HUES6 (cell line): ENCODE measurements around the gene ITGA2B.
A peak's percentile ranks its signal among the peaks of the same experiment; 100 is the strongest.
"Not testable (repeated sequence)": the region's sequence is repeated elsewhere in the genome, so short reads cannot be mapped to it uniquely, and the experiment has no call there.

Experiments
- H3K27ac ChIP-seq: 2 replicates; pipeline ENCODE4 v1.7.0; 2013; ENCODE audit warnings: low read depth, mild to moderate bottlenecking, low read length, inconsistent platforms
- H3K27me3 ChIP-seq: 2 replicates; pipeline ENCODE4 v1.6.1; 2013; ENCODE audit warnings: low read length; ENCODE audit not compliant: control insufficient read depth, insufficient read depth
- H3K36me3 ChIP-seq: 2 replicates; pipeline ENCODE4 v1.6.1; 2013; ENCODE audit warnings: low read length; ENCODE audit not compliant: control insufficient read depth, insufficient read depth
- H3K4me1 ChIP-seq: 2 replicates; pipeline ENCODE4 v1.6.1; 2013; ENCODE audit warnings: low read length; ENCODE audit not compliant: control insufficient read depth, insufficient read depth
- H3K4me3 ChIP-seq: 2 replicates; pipeline ENCODE4 v1.5.1; 2013; ENCODE audit warnings: low read depth, low read length
- H3K9ac ChIP-seq: one replicate; pipeline ENCODE4 v1.6.1; 2013; ENCODE audit warnings: mild to moderate bottlenecking, low read length
- H3K9me3 ChIP-seq: 2 replicates; pipeline ENCODE4 v1.6.1; 2013; ENCODE audit warnings: low read depth, low read length; ENCODE audit not compliant: control insufficient read depth, insufficient read depth

The ITGA2B gene

DNA sequence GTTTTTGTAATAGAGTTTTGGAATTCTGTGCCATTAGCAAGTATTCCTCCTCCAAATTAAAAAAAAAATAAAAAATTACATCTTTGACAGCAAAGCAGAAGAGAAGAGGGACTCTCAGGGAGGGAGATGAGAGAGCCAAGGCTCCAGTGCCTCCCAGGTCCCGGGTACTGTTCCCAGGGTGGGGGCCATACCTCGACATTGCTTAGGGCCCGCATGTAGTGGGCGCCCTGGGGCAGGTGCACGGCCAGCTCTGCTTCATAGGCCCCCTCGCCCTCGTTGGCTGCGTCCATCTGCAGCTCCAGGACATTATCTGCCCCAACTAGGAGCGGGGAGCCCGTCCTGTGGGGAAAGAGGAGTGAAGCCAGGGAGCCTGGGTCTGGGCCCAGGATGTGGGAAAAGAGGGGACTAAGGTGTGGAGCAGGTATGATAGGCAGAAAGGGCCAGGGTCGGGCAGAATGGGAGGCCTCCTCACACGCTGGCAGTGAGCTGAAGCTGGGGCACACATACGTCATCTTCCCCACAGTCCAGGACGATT is 11.2 kb downstream of the ITGA2B start:
- Histone ChIP-seq H3K27me3 (peaks cover 6% of the 10 kb centered on the region), H3K36me3 (no peaks in the 10 kb centered on the region), H3K27ac (no peak overlapping the region), H3K9me3 (no peaks in the 10 kb centered on the region), H3K4me3 (no peak overlapping the region), H3K9ac (no peak overlapping the region), H3K4me1 (peaks cover 17% of the 10 kb centered on the region)

DNA sequence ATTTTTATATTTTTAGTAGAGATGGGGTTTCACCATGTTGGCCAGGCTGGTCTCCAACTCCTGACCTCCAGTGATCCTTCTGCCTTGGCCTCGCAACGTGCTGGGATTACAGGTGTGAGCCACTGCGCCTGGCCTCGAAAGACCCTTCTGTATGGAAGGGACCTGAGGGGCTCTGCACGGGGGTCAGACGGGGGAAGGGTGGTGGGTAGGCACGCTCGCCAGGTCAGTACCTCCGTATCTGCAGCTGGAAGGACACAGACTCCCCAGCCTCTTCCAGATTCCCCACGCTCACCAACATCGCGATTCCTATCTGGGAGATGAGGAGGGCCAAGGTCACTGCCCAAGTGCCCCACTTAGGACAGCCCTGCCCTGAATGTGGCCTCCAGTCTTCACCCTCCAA is 12.7 kb downstream of the ITGA2B start:
- H3K27ac ChIP-seq = no peak overlapping the region
- no peaks in the 10 kb centered on the region for H3K27me3 ChIP-seq

DNA sequence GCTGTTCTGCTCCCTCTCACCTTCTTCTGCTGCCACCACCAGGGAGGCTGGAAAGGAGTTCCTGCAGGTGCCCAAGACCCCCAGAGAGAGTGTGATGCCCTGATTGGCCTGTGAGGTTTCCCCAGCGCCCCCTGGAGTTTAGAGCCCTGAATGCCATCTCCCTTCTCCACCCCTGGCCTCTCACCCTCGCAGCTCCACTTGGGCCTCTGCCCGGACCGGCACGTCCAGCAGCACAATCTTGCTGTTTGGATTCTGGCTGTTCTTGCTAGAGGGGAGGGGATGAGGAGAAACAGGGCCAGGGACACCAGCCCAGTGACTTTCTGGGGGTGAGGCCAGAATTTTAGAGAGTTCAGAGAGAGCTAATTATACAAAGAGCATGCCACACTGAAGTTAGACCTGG is 13.3 kb downstream of the ITGA2B start:
- H3K4me3 ChIP-seq = no peak overlapping the region
- H3K4me1 ChIP-seq = peaks cover 17% of the 10 kb centered on the region
- no peaks in the 10 kb centered on the region for H3K36me3 ChIP-seq
- no peak overlapping the region for H3K27ac ChIP-seq
- H3K9ac ChIP-seq = no peak overlapping the region
- H3K27me3 ChIP-seq = no peaks in the 10 kb centered on the region
- H3K9me3 ChIP-seq = no peaks in the 10 kb centered on the region

More for the DNA sequence above, 12.7 kb downstream of the ITGA2B start:
- no peak overlapping the region for H3K9ac ChIP-seq
- no peaks in the 10 kb centered on the region for H3K36me3 ChIP-seq
- no peaks in the 10 kb centered on the region for H3K9me3 ChIP-seq
- H3K4me1 ChIP-seq = peaks cover 17% of the 10 kb centered on the region
- no peak overlapping the region for H3K4me3 ChIP-seq

- no peak overlapping the region for H3K27ac ChIP-seq
- H3K36me3 ChIP-seq = no peaks in the 10 kb centered on the region
- H3K4me3 ChIP-seq = 0 out of 2 replicates have a peak overlapping the region, but pooled peaks have one; percentile 4
- H3K4me1 ChIP-seq = peaks cover 17% of the 10 kb centered on the region
- H3K9ac ChIP-seq = no peak overlapping the region
- no peaks in the 10 kb centered on the region for H3K27me3 ChIP-seq
- no peaks in the 10 kb centered on the region for H3K9me3 ChIP-seq
Observed at GRCh38 chr17:44375196-44376017, 14.0 kb downstream of the ITGA2B start.

GRCh38 chr17:44374306-44375195 is 14.9 kb downstream of the ITGA2B start:
- Histone ChIP-seq H3K27ac (no peak overlapping the region), H3K27me3 (no peaks in the 10 kb centered on the region), H3K4me1 (peaks cover 17% of the 10 kb centered on the region), H3K4me3 (peak overlapping the region; percentile 35), H3K9me3 (no peaks in the 10 kb centered on the region), H3K9ac (no peak overlapping the region), H3K36me3 (no peaks in the 10 kb centered on the region)

- no peaks in the 10 kb centered on the region for H3K9me3 ChIP-seq
- H3K9ac ChIP-seq = no peak overlapping the region
- no peak overlapping the region for H3K27ac ChIP-seq
- H3K4me3 ChIP-seq = no peak overlapping the region
- no peaks in the 10 kb centered on the region for H3K36me3 ChIP-seq
- H3K27me3 ChIP-seq = no peaks in the 10 kb centered on the region
- peaks cover 17% of the 10 kb centered on the region for H3K4me1 ChIP-seq
Observed at GRCh38 chr17:44372036-44372435, 17.4 kb downstream of the ITGA2B start.

GRCh38 chr17:44369414-44370023 is 19.9 kb downstream of the ITGA2B start:
- not testable (repeated sequence) for H3K4me3 ChIP-seq, H3K27ac ChIP-seq, H3K9me3 ChIP-seq, H3K36me3 ChIP-seq, H3K9ac ChIP-seq, H3K4me1 ChIP-seq
- peaks cover 19% of the 10 kb centered on the region for H3K27me3 ChIP-seq

DNA sequence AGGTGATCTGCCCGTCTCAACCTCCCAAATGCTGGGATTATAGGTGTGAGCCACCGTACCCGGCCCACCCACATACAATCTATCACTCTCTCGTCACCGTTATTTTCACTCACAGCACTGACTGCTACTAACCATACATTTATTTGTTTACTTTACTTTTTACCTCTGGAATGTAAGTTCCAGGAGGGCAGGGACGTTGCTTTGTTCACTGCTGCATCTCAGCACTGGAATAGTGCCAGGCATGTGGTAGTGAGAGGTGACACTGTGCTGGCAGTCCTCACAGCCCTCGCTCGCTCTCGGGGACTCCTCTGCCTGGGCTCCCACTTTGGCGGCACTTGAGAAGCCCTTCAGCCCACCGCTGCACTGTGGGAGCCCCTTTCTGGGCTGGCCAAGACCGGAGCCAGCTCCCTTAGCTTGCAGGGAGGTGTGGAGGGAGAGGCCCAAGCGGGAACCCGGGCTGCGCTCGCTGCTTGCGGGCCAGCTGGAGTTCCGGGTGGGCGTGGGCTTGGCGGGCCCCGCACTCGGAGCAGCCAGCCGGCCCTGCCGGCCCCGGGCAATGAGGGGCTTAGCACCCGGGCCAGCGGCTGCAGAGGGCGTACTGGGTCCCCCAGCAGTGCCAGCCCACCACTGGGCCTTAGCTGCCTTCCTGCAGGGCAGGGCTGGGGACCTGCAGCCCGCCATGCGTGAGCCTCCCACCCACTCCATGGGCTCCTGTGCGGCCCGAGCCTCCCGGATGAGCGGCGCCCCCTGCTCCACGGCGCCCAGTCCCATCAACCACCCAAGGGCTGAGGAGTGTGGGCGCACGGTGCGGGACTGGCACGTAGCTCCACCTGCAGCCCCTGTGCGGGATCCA is 20.8 kb downstream of the ITGA2B start:
- H3K36me3 ChIP-seq, H3K9me3 ChIP-seq, H3K4me3 ChIP-seq, H3K4me1 ChIP-seq, H3K9ac ChIP-seq, H3K27ac ChIP-seq: not testable (repeated sequence)
- H3K27me3 ChIP-seq = peaks cover 19% of the 10 kb centered on the region

DNA sequence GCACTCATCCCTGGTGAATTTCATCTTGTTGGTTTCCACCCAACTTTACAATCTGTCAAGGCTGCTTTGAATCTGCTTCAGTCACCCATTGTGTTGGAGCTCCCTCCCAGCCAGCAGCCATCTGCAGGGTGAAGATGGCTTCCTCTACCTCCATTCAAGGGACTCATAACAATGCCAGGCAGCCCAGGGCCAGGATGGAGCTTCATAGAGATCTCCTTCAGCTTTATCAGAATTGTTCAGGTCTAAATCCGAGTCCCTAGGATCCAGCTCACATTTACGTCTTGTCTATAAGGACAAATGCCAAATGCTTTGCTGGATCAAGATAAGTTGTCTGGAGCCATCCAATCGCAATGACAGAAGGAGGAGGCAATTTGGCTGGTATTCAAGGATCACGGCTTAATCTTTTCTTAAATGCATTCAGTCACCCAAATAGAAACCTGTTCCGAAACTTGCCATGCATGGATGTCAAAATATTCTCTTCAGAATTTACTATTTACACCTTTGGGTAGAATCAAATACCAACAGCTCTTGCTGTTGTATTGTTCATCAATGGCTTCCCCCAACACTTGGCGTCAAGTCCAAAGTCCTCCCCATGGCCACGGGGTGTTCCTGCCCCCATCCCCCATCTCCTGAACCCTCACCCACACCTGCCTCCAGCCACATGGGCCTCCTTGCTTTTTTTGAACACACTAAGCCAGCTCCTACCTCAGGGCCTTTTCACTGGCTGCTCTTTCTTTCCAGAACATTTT is 22.0 kb downstream of the ITGA2B start:
- H3K27ac ChIP-seq = no peak overlapping the region
- peaks cover under 1% of the 10 kb centered on the region; the same call in 1 of the 2 replicates for H3K4me1 ChIP-seq
- no peaks in the 10 kb centered on the region for H3K36me3 ChIP-seq
- H3K4me3 ChIP-seq = no peak overlapping the region
- H3K9me3 ChIP-seq = no peaks in the 10 kb centered on the region
- no peak overlapping the region for H3K9ac ChIP-seq
- peaks cover 19% of the 10 kb centered on the region for H3K27me3 ChIP-seq

GRCh38 chr17:44365051-44365450 is 24.4 kb downstream of the ITGA2B start:
- H3K36me3 ChIP-seq, H3K9me3 ChIP-seq, H3K4me3 ChIP-seq, H3K27ac ChIP-seq, H3K9ac ChIP-seq: not testable (repeated sequence)
- Histone ChIP-seq H3K27me3 (peaks cover 19% of the 10 kb centered on the region), H3K4me1 (peaks cover 20% of the 10 kb centered on the region)
